GM12878 (cell line): ENCODE measurements around the gene NPAS3. TPM values are rescaled to one million over a fixed set of nuclear protein-coding genes. Genes with fewer than 3 reads are reported as not detected.

Experiments
- CBX3 ChIP-seq: fragments of 200-600 bp; sonication (generic); IDR thresholded peaks from 2 replicates; pipeline ENCODE4 v1.6.1; 2016; ENCODE audit warnings: low read depth, borderline replicate concordance
- CBX5 ChIP-seq: sonication (generic); IDR thresholded peaks from 2 replicates; pipeline ENCODE4 v1.6.1; 2016; ENCODE audit warnings: low read depth, moderate library complexity, mild to moderate bottlenecking, inconsistent platforms
- CHD2 ChIP-seq: IDR thresholded peaks from 2 replicates; pipeline ENCODE4 v1.6.1; 2011; ENCODE audit warnings: low read depth, low read length, improper control_type of control experiment, borderline replicate concordance
- EP300 ChIP-seq, 2 experiments: fragments of 150-350 bp in 1 of 2; IDR thresholded peaks; 2 replicates each; pipeline ENCODE4 v1.6.1; 2011 to 2012; ENCODE audit warnings: low read depth in 2 of 2, low read length in 2 of 2, borderline replicate concordance in 1 of 2, improper control_type of control experiment in 1 of 2, inconsistent platforms in 1 of 2; ENCODE audit not compliant: control insufficient read depth in 1 of 2
- ETV6 ChIP-seq, 2 experiments: fragments of 450-650 bp in 1 of 2; IDR thresholded peaks in 1 of 2; conservative IDR thresholded peaks in 1 of 2; 2 replicates each; pipeline ENCODE4 v1.6.1; 2014; ENCODE audit warnings: antibody characterized with exemption in 1 of 2, borderline replicate concordance in 1 of 2, low read depth in 1 of 2, mild to moderate bottlenecking in 1 of 2, moderate library complexity in 1 of 2
- FOS ChIP-seq: IDR thresholded peaks from 3 replicates; pipeline ENCODE4 v1.6.1; 2011; ENCODE audit warnings: borderline replicate concordance; ENCODE audit not compliant: insufficient read length; ENCODE audit errors: extremely low read depth
- JUNB ChIP-seq: IDR thresholded peaks from 2 replicates; pipeline ENCODE4 v1.6.1; 2016; ENCODE audit warnings: antibody characterized with exemption, mild to moderate bottlenecking
- LARP7 ChIP-seq: fragments of 450-650 bp; IDR thresholded peaks from 2 replicates; pipeline ENCODE4 v1.6.1; 2017; ENCODE audit warnings: mild to moderate bottlenecking
- MEF2A ChIP-seq: IDR thresholded peaks from 2 replicates; pipeline ENCODE4 v1.6.1; 2011; ENCODE audit warnings: low read depth, mild to moderate bottlenecking, low read length, moderate library complexity; ENCODE audit not compliant: insufficient read depth
- MEF2B ChIP-seq: fragments of 450-650 bp; IDR thresholded peaks from 2 replicates; pipeline ENCODE4 v1.6.1; 2018; ENCODE audit warnings: mild to moderate bottlenecking, moderate library complexity; ENCODE audit not compliant: partially characterized antibody, poor library complexity, severe bottlenecking
- NBN ChIP-seq: fragments of 450-650 bp; IDR thresholded peaks from 2 replicates; pipeline ENCODE4 v1.6.1; 2016
- NRF1 ChIP-seq: conservative IDR thresholded peaks from 2 replicates; pipeline ENCODE4 v1.6.1; 2011; ENCODE audit warnings: mild to moderate bottlenecking, low read depth, low read length, improper control_type of control experiment
- RAD51 ChIP-seq: fragments of 450-650 bp; IDR thresholded peaks from 2 replicates; pipeline ENCODE4 v1.6.1; 2016; ENCODE audit warnings: moderate library complexity, mild to moderate bottlenecking, inconsistent platforms
- TAF1 ChIP-seq: IDR thresholded peaks from 2 replicates; pipeline ENCODE4 v1.6.1; 2011; ENCODE audit warnings: mild to moderate bottlenecking, low read depth, low read length, borderline replicate concordance
- TCF12 ChIP-seq: IDR thresholded peaks from 2 replicates; pipeline ENCODE4 v1.6.1; 2011; ENCODE audit warnings: low read depth, mild to moderate bottlenecking, low read length
- WRNIP1 ChIP-seq: IDR thresholded peaks from 2 replicates; pipeline ENCODE4 v1.6.1; 2011; ENCODE audit warnings: low read depth, low read length, improper control_type of control experiment, borderline replicate concordance
- ZBTB4 ChIP-seq: fragments of 450-650 bp; formaldehyde crosslinking; IDR thresholded peaks from 2 replicates; pipeline ENCODE4 v1.4.0; 2022; ENCODE audit warnings: mild to moderate bottlenecking, moderate library complexity
- ZBTB40 ChIP-seq: fragments of 450-650 bp; IDR thresholded peaks from 2 replicates; pipeline ENCODE4 v1.6.1; 2016; ENCODE audit warnings: mild to moderate bottlenecking, moderate library complexity, borderline replicate concordance
- ZNF217 ChIP-seq: fragments of 450-650 bp; IDR thresholded peaks from 2 replicates; pipeline ENCODE4 v1.6.1; 2017; ENCODE audit warnings: antibody characterized with exemption, mild to moderate bottlenecking
- polyA plus RNA-seq, 11 experiments: library from polyadenylated mRNA; depleted of rRNA in 4 of 11; unstranded in 6 of 11; stranded (reverse) in 5 of 11; fragments of >200 nt; fragmentation: Nextera tagmentation in 4 of 11; fragmentation: Illumina TruSeq in 1 of 11; extraction: Ambion mirVana in 4 of 11; extraction: Trizol in 1 of 11; gene quantifications; 1 replicate in 1 of 11; 2 replicates in 10 of 11; pipeline versions ENCODE4 v1.2.1 to v1.2.3, GENCODE V29; 2011 to 2016; ENCODE audit warnings: inconsistent platforms in 2 of 11, missing spikeins in 2 of 11, low read depth in 1 of 11
- total RNA-seq, 4 experiments: library from RNA; depleted of rRNA in 3 of 4; stranded (reverse); fragments of >200 nt in 3 of 4; fragmentation: Illumina TruSeq in 1 of 4; extraction: Trizol in 1 of 4; gene quantifications; 2 replicates each; pipeline versions ENCODE4 v1.2.1 to v1.2.3, GENCODE V29; 2013 to 2021
- TF ChIP-seq, protein P1 (sequence below): fragments of 450-650 bp; IDR thresholded peaks from 2 replicates; pipeline ENCODE4 v1.6.1; 2017; ENCODE audit warnings: mild to moderate bottlenecking, low read depth, inconsistent platforms; ENCODE audit not compliant: poor library complexity, severe bottlenecking

Gene NPAS3
- total and polyA plus RNA-seq, 10 of the 15 experiments (the other 5 are each of a cell fraction or from before 2014, with no cell fraction given): under 0.01 to 2.7 (median 0.03) TPM; not detected in 6

GRCh38 chr14:33377596-33378390 is 439.1 kb downstream of the NPAS3 start (continued):
- peak; percentile 17 for TF ChIP-seq MEF2B
- TF ChIP-seq CHD2: no peak
- TF ChIP-seq JUNB: peak; percentile 40; the same call in 1 of the 2 replicates
- TF ChIP-seq RAD51: no peak
- TF ChIP-seq, protein P1, sequence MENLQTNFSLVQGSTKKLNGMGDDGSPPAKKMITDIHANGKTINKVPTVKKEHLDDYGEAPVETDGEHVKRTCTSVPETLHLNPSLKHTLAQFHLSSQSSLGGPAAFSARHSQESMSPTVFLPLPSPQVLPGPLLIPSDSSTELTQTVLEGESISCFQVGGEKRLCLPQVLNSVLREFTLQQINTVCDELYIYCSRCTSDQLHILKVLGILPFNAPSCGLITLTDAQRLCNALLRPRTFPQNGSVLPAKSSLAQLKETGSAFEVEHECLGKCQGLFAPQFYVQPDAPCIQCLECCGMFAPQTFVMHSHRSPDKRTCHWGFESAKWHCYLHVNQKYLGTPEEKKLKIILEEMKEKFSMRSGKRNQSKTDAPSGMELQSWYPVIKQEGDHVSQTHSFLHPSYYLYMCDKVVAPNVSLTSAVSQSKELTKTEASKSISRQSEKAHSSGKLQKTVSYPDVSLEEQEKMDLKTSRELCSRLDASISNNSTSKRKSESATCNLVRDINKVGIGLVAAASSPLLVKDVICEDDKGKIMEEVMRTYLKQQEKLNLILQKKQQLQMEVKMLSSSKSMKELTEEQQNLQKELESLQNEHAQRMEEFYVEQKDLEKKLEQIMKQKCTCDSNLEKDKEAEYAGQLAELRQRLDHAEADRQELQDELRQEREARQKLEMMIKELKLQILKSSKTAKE: no peak
- TF ChIP-seq ZBTB40: no peak
- no peak for TF ChIP-seq TAF1
- no peak for TF ChIP-seq CBX3
- peak in 1 of 2 experiments; percentile 44; a peak in 1 of 4 replicates for TF ChIP-seq ETV6 (conservative IDR thresholded peaks at IDR 0.05 in 1 of 2, IDR thresholded peaks at IDR 0.05 in 1 of 2; ENCODE audit: borderline replicate concordance in 1 of 2, low read depth in 1 of 2)
- TF ChIP-seq FOS: no peak
- TF ChIP-seq CBX5: no peak
- peak; percentile 65; the same call in 1 of the 2 replicates for TF ChIP-seq ZNF217
- TF ChIP-seq ZBTB4 (CRISPR knock-in tag): no peak
- no peak for TF ChIP-seq TCF12
- TF ChIP-seq EP300 (IDR thresholded peaks at IDR 0.05; ENCODE audit: borderline replicate concordance in 1 of 2, control insufficient read depth in 1 of 2, low read depth in 2 of 2, low read length in 2 of 2): peak; percentile 54 to 60; a peak in 3 of 4 replicates
- no peak for TF ChIP-seq NRF1
- TF ChIP-seq NBN: no peak
- TF ChIP-seq MEF2A: 0 out of 2 replicates have a peak, but pooled peaks have one; percentile 11
- TF ChIP-seq WRNIP1: no peak
- no peak for TF ChIP-seq LARP7
